Measurements from ENCODE around the gene CLDN1. TPM values are rescaled to one million over a fixed set of nuclear protein-coding genes. Genes with fewer than 3 reads are reported as not detected.

The CLDN1 gene
- total RNA-seq, 1 donor from 2014 or later = 1.6 TPM

DNA sequence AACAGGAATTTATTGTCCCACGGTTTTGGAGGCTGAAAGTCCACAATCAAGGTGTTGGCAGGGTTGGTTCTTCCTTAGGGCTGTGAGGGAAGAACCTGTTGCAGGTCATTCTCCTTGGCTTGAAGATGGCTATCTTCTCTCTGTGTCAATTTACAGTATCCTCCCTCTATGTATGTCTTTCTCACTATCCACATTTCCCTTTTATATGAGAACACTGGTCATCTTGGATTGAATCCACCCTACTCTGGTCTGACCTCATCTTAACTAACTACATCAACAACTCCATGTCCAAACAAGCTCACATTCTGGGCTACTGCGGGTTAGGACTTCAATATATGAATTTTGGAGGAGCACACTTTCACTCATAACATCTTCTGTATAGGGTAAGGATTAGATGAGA, 61.9 kb downstream of the CLDN1 start:
- H3K27ac ChIP-seq (ENCODE audit: low read depth, low read length) = no peak overlapping the region

DNA sequence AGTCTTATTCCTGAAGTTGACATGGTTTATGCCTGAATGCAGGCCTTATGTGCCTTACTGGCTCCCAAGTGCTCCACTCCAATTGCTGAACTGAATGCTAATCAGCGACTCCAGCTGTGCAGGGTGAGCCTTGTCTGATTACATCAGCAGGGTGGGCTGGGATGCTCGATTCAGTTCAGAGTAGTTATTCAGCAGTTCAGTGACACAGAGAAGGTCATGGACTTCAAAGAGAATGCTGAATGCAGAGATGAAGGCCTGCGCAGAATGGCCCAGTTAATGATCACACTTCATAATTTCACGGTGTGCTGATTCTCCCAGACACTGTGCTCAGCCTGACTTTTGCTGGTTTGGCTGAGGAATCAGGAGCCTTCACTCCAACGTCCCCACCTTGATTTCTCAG, 63.6 kb downstream of the CLDN1 start:
- Histone ChIP-seq H3K4me1 (ENCODE audit: control insufficient read depth in 3 of 3, insufficient read depth in 3 of 3, low read length in 3 of 3) (no peaks in the 10 kb centered on the region), H3K9me3 (ENCODE audit: control insufficient read depth in 3 of 3, low read length in 3 of 3) (no peaks in the 10 kb centered on the region), H3K9ac (ENCODE audit: low read depth in 1 of 3, low read length in 3 of 3) (no peak overlapping the region), H3K27me3 (ENCODE audit: control insufficient read depth in 3 of 3, insufficient read depth in 3 of 3, low read length in 3 of 3) (no peaks in the 10 kb centered on the region), H3K27ac (ENCODE audit: low read depth, low read length) (no peak overlapping the region), H3K36me3 (ENCODE audit: control insufficient read depth in 3 of 3, insufficient read depth in 3 of 3, low read length in 3 of 3) (no peaks in the 10 kb centered on the region), H3K4me3 (ENCODE audit: low read length in 3 of 3) (no peak overlapping the region)

More for the DNA sequence above, 61.9 kb downstream of the CLDN1 start:
- no peak overlapping the region for H3K4me3 ChIP-seq (ENCODE audit: low read length in 3 of 3)
- no peaks in the 10 kb centered on the region for H3K36me3 ChIP-seq (ENCODE audit: control insufficient read depth in 3 of 3, insufficient read depth in 3 of 3, low read length in 3 of 3)
- no peaks in the 10 kb centered on the region for H3K27me3 ChIP-seq (ENCODE audit: control insufficient read depth in 3 of 3, insufficient read depth in 3 of 3, low read length in 3 of 3)
- H3K4me1 ChIP-seq (ENCODE audit: control insufficient read depth in 3 of 3, insufficient read depth in 3 of 3, low read length in 3 of 3) = no peaks in the 10 kb centered on the region
- H3K9me3 ChIP-seq (ENCODE audit: control insufficient read depth in 3 of 3, low read length in 3 of 3) = no peaks in the 10 kb centered on the region
- no peak overlapping the region for H3K9ac ChIP-seq (ENCODE audit: low read depth in 1 of 3, low read length in 3 of 3)

Other genes with a start within 250 kb of the CLDN1 start
- 19.8 TPM for gene P3H2, start 201.5 kb downstream of the CLDN1 start, total RNA-seq
- under 0.01 TPM for gene CLDN16, start 65.7 kb upstream of the CLDN1 start, total RNA-seq
- not detected for gene TMEM207, start 127.5 kb upstream of the CLDN1 start, total RNA-seq
- 10.4 TPM for gene IL1RAP, start 191.6 kb upstream of the CLDN1 start, total RNA-seq

Measured in skeletal muscle tissue (tissue), 4 donors.